ENCODE measurements around the gene AGPAT3.

DNA sequence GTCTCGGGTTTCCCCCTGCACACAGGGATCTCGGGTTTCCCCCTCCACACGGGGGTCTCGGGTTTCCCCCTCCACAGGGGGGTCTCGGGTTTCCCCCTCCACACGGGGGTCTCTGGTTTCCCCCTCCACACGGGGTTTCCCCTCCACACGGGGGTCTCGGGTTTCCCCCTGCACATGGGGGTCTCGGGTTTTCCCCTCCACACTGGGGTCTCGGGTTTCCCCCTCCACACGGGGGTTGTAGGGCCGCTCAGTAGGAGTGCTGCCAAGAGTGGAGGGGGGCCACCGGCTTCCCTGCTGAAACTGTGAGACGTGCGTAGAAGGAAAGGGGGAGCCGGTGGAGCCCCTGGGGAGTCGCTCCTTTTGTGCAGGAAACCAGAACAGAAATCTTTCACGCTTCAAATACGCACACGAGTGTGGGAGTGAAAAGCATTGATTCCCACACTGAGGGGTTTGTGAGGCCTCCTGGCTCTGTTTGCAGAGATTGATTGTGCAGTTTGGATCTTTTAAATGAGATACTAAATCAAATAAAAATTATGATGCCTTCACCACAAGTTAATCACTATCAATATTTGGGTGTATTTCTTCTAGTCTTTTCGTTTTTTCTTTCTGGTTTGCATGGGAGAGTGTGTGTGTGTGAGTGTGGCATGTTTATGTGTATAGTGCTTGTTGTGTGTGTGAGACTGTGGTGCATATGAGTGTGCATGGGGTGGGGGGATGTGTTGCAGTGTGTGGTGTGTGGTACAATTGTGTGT is 92.8 kb downstream of the AGPAT3 start:
- TF ChIP-seq, protein P1, sequence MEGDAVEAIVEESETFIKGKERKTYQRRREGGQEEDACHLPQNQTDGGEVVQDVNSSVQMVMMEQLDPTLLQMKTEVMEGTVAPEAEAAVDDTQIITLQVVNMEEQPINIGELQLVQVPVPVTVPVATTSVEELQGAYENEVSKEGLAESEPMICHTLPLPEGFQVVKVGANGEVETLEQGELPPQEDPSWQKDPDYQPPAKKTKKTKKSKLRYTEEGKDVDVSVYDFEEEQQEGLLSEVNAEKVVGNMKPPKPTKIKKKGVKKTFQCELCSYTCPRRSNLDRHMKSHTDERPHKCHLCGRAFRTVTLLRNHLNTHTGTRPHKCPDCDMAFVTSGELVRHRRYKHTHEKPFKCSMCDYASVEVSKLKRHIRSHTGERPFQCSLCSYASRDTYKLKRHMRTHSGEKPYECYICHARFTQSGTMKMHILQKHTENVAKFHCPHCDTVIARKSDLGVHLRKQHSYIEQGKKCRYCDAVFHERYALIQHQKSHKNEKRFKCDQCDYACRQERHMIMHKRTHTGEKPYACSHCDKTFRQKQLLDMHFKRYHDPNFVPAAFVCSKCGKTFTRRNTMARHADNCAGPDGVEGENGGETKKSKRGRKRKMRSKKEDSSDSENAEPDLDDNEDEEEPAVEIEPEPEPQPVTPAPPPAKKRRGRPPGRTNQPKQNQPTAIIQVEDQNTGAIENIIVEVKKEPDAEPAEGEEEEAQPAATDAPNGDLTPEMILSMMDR (IDR thresholded peaks at IDR 0.05), result no peak
- TF ChIP-seq POLR2A (IDR thresholded peaks at IDR 0.05), result no peak

All from testis (tissue), 2 donors.